K562 (cell line): ENCODE results near the gene PFN3. TPM values are rescaled to one million over a fixed set of nuclear protein-coding genes. Genes with fewer than 3 reads are reported as not detected.

ENCODE experiments used
- ATAC-seq: fragments of 200-7000 bp; cut with Tn5 transposase; 3 replicates; pipeline ENCODE4 v1.9.1; 2020; ENCODE audit warnings: moderate library complexity
- BruUV-seq: library from RNA; stranded (reverse); fragments of 400-500 nt; replicated peaks from 2 replicates; lab custom pipeline; 2021; lab: Mats Ljungman, UMichigan
- CTCF ChIA-PET: fragments of 300-600 bp; formaldehyde crosslinking; extraction: SDS; loops from one replicate; lab custom pipeline; 2021; ENCODE audit warnings: low intra/inter-chr PET ratio; lab: Yijun Ruan, JAX
- POLR2A ChIA-PET: fragments of 300-600, 350-650 bp; sonication (Branson Sonifier 250); formaldehyde crosslinking; extraction: SDS; loops from one replicate; lab custom pipeline; 2021; ENCODE audit warnings: antibody characterized with exemption, inconsistent platforms; lab: Yijun Ruan, JAX
- DNase-seq, 4 experiments: peaks; one replicate each; pipeline versions ENCODE4 v3.0.0 to v3.0.0-alpha.2; 2011 to 2018; ENCODE audit warnings: low spot score in 3 of 4, mixed read lengths in 3 of 4; ENCODE audit errors: extremely low read depth in 1 of 4
- FAIRE-seq: peaks from 2 replicates; lab custom pipeline; 2011; peaks lifted over from hg19 to GRCh38; lab: Jason Lieb, UNC
- H2AFZ ChIP-seq: 2 replicates; pipeline ENCODE4 v1.6.0; 2011; ENCODE audit warnings: low read depth, low read length, control low read depth, inconsistent platforms
- H3K27ac ChIP-seq: fragments of 200-600 bp; 3 replicates; pipeline ENCODE4 v1.8.0; 2011; ENCODE audit warnings: low read depth, mild to moderate bottlenecking, control low read depth, inconsistent platforms, low read length, moderate library complexity, mixed read lengths; ENCODE audit errors: extremely low read depth
- H3K27me3 ChIP-seq, 2 experiments: fragments of 300-600 bp in 1 of 2; 2 replicates in 1 of 2; 3 replicates in 1 of 2; pipeline versions ENCODE4 v1.6.0 to v1.8.0; 2011; ENCODE audit warnings: inconsistent platforms in 2 of 2, low read length in 2 of 2, mild to moderate bottlenecking in 1 of 2, mixed read lengths in 1 of 2, moderate library complexity in 1 of 2; ENCODE audit not compliant: control insufficient read depth in 2 of 2, insufficient read depth in 2 of 2
- H3K36me3 ChIP-seq: fragments of 300-600 bp; 3 replicates; pipeline ENCODE4 v1.8.0; 2011; ENCODE audit warnings: mild to moderate bottlenecking, low read length, inconsistent platforms; ENCODE audit not compliant: control insufficient read depth, insufficient read depth
- H3K4me1 ChIP-seq, 2 experiments: fragments of 200-600 bp in 1 of 2; replicated peaks in 1 of 2; 2 replicates in 1 of 2; 3 replicates in 1 of 2; pipeline versions ENCODE4 v1.5.1 to v1.8.0; 2011; ENCODE audit warnings: inconsistent platforms in 2 of 2, low read length in 2 of 2, mild to moderate bottlenecking in 1 of 2, mixed read lengths in 1 of 2, moderate library complexity in 1 of 2; ENCODE audit not compliant: control insufficient read depth in 2 of 2, insufficient read depth in 2 of 2
- H3K4me2 ChIP-seq: 2 replicates; pipeline ENCODE4 v1.6.1; 2011; ENCODE audit warnings: low read length, control low read depth, inconsistent platforms, mixed read lengths; ENCODE audit not compliant: insufficient read depth
- H3K4me3 ChIP-seq: fragments of 200-600 bp; sonication (generic), shearing (Covaris generic); 2 replicates; pipeline ENCODE4 v1.5.1; 2016; ENCODE audit warnings: control low read depth, inconsistent platforms
- H3K79me2 ChIP-seq: fragments of 200-600 bp; 3 replicates; pipeline ENCODE4 v1.8.0; 2011; ENCODE audit warnings: low read length, inconsistent platforms; ENCODE audit not compliant: control insufficient read depth, insufficient read depth
- H3K9ac ChIP-seq, 2 experiments: 2 replicates each; pipeline versions ENCODE4 v1.6.0 to v1.6.1; 2011; ENCODE audit warnings: low read depth in 2 of 2, low read length in 2 of 2, control low read depth in 1 of 2, inconsistent platforms in 1 of 2, mild to moderate bottlenecking in 1 of 2, mixed read lengths in 1 of 2; ENCODE audit not compliant: insufficient read depth in 1 of 2
- H3K9me1 ChIP-seq: one replicate; pipeline ENCODE4 v1.6.0; 2011; ENCODE audit warnings: inconsistent platforms, mild to moderate bottlenecking, low read length, moderate library complexity; ENCODE audit not compliant: control insufficient read depth, insufficient read depth
- H3K9me3 ChIP-seq: replicated peaks from 2 replicates; pipeline ENCODE4 v1.5.1; 2011; ENCODE audit warnings: low read depth, low read length, inconsistent platforms; ENCODE audit not compliant: control insufficient read depth, insufficient read depth
- H4K20me1 ChIP-seq: replicated peaks from 2 replicates; pipeline ENCODE4 v1.6.1; 2011; ENCODE audit warnings: low read length, inconsistent platforms, mixed read lengths; ENCODE audit not compliant: control insufficient read depth, insufficient read depth
- MCM2 ChIP-seq: fragments of 450-650 bp; IDR thresholded peaks from 2 replicates; pipeline ENCODE4 v1.6.1; 2017; ENCODE audit warnings: low read depth, mild to moderate bottlenecking
- POLR2A ChIP-seq: fragments of 450-650 bp; conservative IDR thresholded peaks from 2 replicates; pipeline ENCODE4 v1.6.1; 2016
- POLR2G ChIP-seq: fragments of 200-400 bp; formaldehyde crosslinking; IDR thresholded peaks from 2 replicates; pipeline ENCODE4 v1.6.1; 2017; ENCODE audit warnings: low read depth, mild to moderate bottlenecking, antibody characterized with exemption, low read length, moderate library complexity
- RBFOX2 ChIP-seq: fragments of 200-400 bp; formaldehyde crosslinking; IDR thresholded peaks from 2 replicates; pipeline ENCODE4 v1.6.1; 2017; ENCODE audit warnings: low read depth, mild to moderate bottlenecking, low read length, moderate library complexity
- RBM22 ChIP-seq: fragments of 200-400 bp; formaldehyde crosslinking; IDR thresholded peaks from 2 replicates; pipeline ENCODE4 v1.6.1; 2018; ENCODE audit warnings: low read length, low read depth; ENCODE audit not compliant: poor library complexity, severe bottlenecking
- SNIP1 ChIP-seq: fragments of 450-650 bp; IDR thresholded peaks from 2 replicates; pipeline ENCODE4 v1.7.1; 2017; ENCODE audit warnings: low read depth, mild to moderate bottlenecking
- ZNF121 ChIP-seq: sonication (generic); formaldehyde crosslinking; conservative IDR thresholded peaks from 2 replicates; pipeline ENCODE4 v1.8.0; 2022; ENCODE audit warnings: missing genetic modification reagents
- ZNF668 ChIP-seq: fragments of 250-450 bp; sonication (Bioruptor Pico); IDR thresholded peaks from 2 replicates; pipeline ENCODE4 v1.8.0; 2022; ENCODE audit warnings: mild to moderate bottlenecking, inconsistent platforms
- WGBS: fragments of 100-300 bp; shearing (Covaris generic); methylation state at CpG from one replicate; pipeline ENCODE4 v1.1.6; 2016; ENCODE audit warnings: low coverage, mixed read lengths; ENCODE audit not compliant: insufficient coverage; ENCODE audit errors: missing lambda C conversion rate; 5-methylcytosine and 5-hydroxymethylcytosine counted together
- in situ Hi-C: fragments of 300-500 bp; cut with MboI; formaldehyde crosslinking; loops from 4 replicates; pipeline ENCODE4 v1.15.0; 2018; ENCODE audit warnings: inconsistent platforms, mixed read lengths
- intact Hi-C: fragments of 100-400 bp; cut with micrococcal nuclease; formaldehyde crosslinking; loops from 2 replicates; pipeline ENCODE4 v1.14.2; 2022
- polyA plus RNA-seq, 8 experiments: library from polyadenylated mRNA; depleted of rRNA in 4 of 8; stranded (reverse) in 5 of 8; unstranded in 3 of 8; fragments of >200 nt; fragmentation: Nextera tagmentation in 2 of 8; fragmentation: Illumina TruSeq in 1 of 8; extraction: Ambion mirVana in 2 of 8; extraction: Trizol in 1 of 8; gene quantifications; 2 replicates each; pipeline versions ENCODE4 v1.2.1 to v1.2.3, GENCODE V29; 2011 to 2014; ENCODE audit warnings: inconsistent platforms in 1 of 8, missing spikeins in 1 of 8
- total RNA-seq, 7 experiments: library from RNA; depleted of rRNA in 6 of 7; stranded (reverse); fragments of >200 nt in 6 of 7; fragmentation: Illumina TruSeq in 2 of 7; extraction: Trizol in 2 of 7; gene quantifications; 2 replicates each; pipeline versions ENCODE4 v1.2.1 to v1.2.3, GENCODE V29; 2011 to 2021; ENCODE audit warnings: low replicate concordance in 1 of 7
- TF ChIP-seq, protein P1 (sequence below): fragments of 250-450 bp; sonication (Bioruptor Pico); IDR thresholded peaks from 2 replicates; pipeline ENCODE4 v1.8.0; 2022; ENCODE audit warnings: moderate library complexity, mild to moderate bottlenecking, inconsistent platforms
- TF ChIP-seq, protein P2 (sequence below): fragments of 200-800 bp; sonication (Bioruptor generic); IDR thresholded peaks from 2 replicates; pipeline ENCODE4 v1.6.1; 2017; ENCODE audit warnings: missing genetic modification characterization, missing compliant biosample characterization
- TF ChIP-seq, protein P3 (sequence below), 2 experiments: fragments of 250-450 bp in 1 of 2; fragments of 450-650 bp in 1 of 2; sonication (Bioruptor Pico) in 1 of 2; IDR thresholded peaks; 2 replicates each; pipeline versions ENCODE4 v1.6.1 to v1.8.0; 2016 to 2021; ENCODE audit warnings: mild to moderate bottlenecking in 2 of 2, moderate library complexity in 2 of 2, missing compliant biosample characterization in 1 of 2, missing genetic modification characterization in 1 of 2

The PFN3 gene
- total and polyA plus RNA-seq, 9 of the 15 experiments (the other 6 are each of a cell fraction or from before 2014, with no cell fraction given) = not detected

DNA sequence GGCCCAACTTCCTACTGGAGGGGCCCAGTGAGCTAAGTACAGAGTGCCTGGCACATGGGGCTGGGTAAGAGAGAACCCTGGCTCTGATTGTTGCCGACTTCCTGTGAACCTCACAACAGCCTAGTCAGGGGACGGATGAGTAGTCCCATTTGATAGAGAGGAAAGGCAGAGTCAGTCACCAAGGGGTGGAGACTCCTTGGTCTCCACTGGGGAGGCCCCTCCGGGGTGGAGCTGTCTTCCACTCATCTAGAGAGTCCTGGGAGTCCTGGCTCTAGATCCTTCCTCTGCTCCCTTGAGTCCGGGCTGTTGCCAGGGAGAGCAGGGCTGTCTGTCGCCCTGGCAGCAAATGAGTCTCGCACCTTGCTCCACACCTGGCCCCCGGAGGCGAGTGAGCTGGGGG is 34.0 kb upstream of the PFN3 start:
- H3K9me1 ChIP-seq = no peaks in the 10 kb centered on the region
- BruUV-seq = no TSS peak
- 93% methylated on average over 7 of the region's 8 CpGs for WGBS
- H3K79me2 ChIP-seq = peaks cover 21% of the 10 kb centered on the region
- ATAC-seq (no peak), DNase-seq (no peak)
- peaks cover 3 to 41% of the 10 kb centered on the region in 2 experiments for H3K4me1 ChIP-seq
- H3K9ac ChIP-seq = 0 out of 4 replicates have a peak overlapping the region, but pooled peaks of 1 of the 2 experiments have one; percentile 14
- intact Hi-C loops = no loop called here
- no peak overlapping the region for H3K4me2 ChIP-seq
- H3K9me3 ChIP-seq = no peaks in the 10 kb centered on the region
- CTCF ChIA-PET = no interaction called here
- peaks cover 96% of the 10 kb centered on the region; the same call in 2 of the 3 replicates for H3K36me3 ChIP-seq
- no peak overlapping the region for H2AFZ ChIP-seq
- H3K27me3 ChIP-seq = no peaks in the 10 kb centered on the region
- H4K20me1 ChIP-seq = peaks cover 5% of the 10 kb centered on the region; the same call in 1 of the 2 replicates
- TF ChIP-seq ZNF668 = no peak
- 0 out of 2 replicates have a peak, but pooled peaks have one; percentile 32 for TF ChIP-seq POLR2A
- TF ChIP-seq, all 486 proteins: peak for 1
- in situ Hi-C loops = no loop called here
- H3K4me3 ChIP-seq = no peak overlapping the region
- FAIRE-seq = no peak
- no peak overlapping the region for H3K27ac ChIP-seq
- POLR2A ChIA-PET = interaction anchor here (0.6 to 10.8 kb wide), 4 partner anchors 10 to 102 kb away, joined by 3 to 210 read pairs (median 4); partner anchors contain the start of gene PRR7

DNA sequence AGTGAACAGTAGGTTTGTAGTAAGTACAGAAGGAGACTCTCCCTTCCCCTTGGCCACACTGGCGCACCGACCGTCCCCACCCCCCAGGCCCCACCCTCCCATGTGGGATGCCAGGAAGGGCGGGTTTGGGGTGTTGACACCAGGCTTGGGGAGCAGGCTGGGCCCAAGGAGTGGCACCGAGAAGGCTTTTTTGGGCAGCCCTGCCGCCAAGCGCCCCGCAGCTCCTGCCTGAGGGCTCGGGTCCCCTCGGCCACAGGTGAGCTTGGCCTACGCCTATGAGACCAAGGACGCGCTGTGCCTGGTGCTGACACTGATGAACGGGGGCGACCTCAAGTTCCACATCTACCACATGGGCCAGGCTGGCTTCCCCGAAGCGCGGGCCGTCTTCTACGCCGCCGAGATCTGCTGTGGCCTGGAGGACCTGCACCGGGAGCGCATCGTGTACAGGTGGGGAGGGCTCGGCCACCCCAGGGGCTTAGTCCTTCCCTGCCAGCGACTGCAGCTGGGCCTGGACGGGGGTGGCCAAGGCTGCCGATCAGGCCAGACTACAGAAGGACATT is 33.3 kb upstream of the PFN3 start:
- Histone ChIP-seq H3K9ac (peak overlapping the region in 1 of 2 experiments; percentile 33; a peak in 1 of 4 replicates), H3K27me3 (no peaks in the 10 kb centered on the region)
- 95% methylated on average over 18 of the region's 29 CpGs for whole genome bisulfite sequencing
- TF ChIP-seq MCM2 = no peak
- no peak for TF ChIP-seq ZNF121 (CRISPR knock-in tag)
- peak; percentile 78 for TF ChIP-seq RBM22
- TF ChIP-seq SNIP1 = no peak
- TF ChIP-seq, protein P1, sequence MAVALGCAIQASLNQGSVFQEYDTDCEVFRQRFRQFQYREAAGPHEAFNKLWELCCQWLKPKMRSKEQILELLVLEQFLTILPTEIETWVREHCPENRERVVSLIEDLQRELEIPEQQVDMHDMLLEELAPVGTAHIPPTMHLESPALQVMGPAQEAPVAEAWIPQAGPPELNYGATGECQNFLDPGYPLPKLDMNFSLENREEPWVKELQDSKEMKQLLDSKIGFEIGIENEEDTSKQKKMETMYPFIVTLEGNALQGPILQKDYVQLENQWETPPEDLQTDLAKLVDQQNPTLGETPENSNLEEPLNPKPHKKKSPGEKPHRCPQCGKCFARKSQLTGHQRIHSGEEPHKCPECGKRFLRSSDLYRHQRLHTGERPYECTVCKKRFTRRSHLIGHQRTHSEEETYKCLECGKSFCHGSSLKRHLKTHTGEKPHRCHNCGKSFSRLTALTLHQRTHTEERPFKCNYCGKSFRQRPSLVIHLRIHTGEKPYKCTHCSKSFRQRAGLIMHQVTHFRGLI (CRISPR knock-in tag) = no peak
- peak; percentile 72 for TF ChIP-seq POLR2G
- TF ChIP-seq, protein P2, sequence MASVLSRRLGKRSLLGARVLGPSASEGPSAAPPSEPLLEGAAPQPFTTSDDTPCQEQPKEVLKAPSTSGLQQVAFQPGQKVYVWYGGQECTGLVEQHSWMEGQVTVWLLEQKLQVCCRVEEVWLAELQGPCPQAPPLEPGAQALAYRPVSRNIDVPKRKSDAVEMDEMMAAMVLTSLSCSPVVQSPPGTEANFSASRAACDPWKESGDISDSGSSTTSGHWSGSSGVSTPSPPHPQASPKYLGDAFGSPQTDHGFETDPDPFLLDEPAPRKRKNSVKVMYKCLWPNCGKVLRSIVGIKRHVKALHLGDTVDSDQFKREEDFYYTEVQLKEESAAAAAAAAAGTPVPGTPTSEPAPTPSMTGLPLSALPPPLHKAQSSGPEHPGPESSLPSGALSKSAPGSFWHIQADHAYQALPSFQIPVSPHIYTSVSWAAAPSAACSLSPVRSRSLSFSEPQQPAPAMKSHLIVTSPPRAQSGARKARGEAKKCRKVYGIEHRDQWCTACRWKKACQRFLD (CRISPR knock-in tag) = no peak
- TF ChIP-seq, protein P3, sequence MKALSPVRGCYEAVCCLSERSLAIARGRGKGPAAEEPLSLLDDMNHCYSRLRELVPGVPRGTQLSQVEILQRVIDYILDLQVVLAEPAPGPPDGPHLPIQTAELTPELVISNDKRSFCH (CRISPR knock-in tag; IDR thresholded peaks at IDR 0.05) = no peak
- TF ChIP-seq, protein P3 (tag; IDR thresholded peaks at IDR 0.05) = no peak
- TF ChIP-seq RBFOX2 = peak; percentile 58

More for the DNA sequence above, 33.3 kb upstream of the PFN3 start:
- no peak overlapping the region for H3K4me3 ChIP-seq
- H3K9me1 ChIP-seq = no peaks in the 10 kb centered on the region
- no TSS peak for BruUV-seq
- no peak overlapping the region for H3K27ac ChIP-seq
- in situ Hi-C loops = no loop called here
- H3K36me3 ChIP-seq = peaks cover 99% of the 10 kb centered on the region; the same call in 2 of the 3 replicates
- no peak overlapping the region for H2AFZ ChIP-seq
- no peak overlapping the region for H3K4me2 ChIP-seq
- ATAC-seq (no peak), FAIRE-seq (no peak), DNase-seq (no peak)
- H4K20me1 ChIP-seq = peaks cover 12% of the 10 kb centered on the region; the same call in 1 of the 2 replicates
- intact Hi-C loops = no loop called here
- peaks cover 28% of the 10 kb centered on the region for H3K79me2 ChIP-seq
- ChIA-PET POLR2A (interaction anchor here (0.6 to 10.8 kb wide), 7 partner anchors 11 to 103 kb away, joined by 3 to 210 read pairs (median 4); partner anchors contain the start of gene PRR7), CTCF (no interaction called here)
- no peaks in the 10 kb centered on the region for H3K9me3 ChIP-seq
- H3K4me1 ChIP-seq = peaks cover 10 to 48% of the 10 kb centered on the region in 2 experiments
